ENCODE measurements around the gene PF4V1.

DNA sequence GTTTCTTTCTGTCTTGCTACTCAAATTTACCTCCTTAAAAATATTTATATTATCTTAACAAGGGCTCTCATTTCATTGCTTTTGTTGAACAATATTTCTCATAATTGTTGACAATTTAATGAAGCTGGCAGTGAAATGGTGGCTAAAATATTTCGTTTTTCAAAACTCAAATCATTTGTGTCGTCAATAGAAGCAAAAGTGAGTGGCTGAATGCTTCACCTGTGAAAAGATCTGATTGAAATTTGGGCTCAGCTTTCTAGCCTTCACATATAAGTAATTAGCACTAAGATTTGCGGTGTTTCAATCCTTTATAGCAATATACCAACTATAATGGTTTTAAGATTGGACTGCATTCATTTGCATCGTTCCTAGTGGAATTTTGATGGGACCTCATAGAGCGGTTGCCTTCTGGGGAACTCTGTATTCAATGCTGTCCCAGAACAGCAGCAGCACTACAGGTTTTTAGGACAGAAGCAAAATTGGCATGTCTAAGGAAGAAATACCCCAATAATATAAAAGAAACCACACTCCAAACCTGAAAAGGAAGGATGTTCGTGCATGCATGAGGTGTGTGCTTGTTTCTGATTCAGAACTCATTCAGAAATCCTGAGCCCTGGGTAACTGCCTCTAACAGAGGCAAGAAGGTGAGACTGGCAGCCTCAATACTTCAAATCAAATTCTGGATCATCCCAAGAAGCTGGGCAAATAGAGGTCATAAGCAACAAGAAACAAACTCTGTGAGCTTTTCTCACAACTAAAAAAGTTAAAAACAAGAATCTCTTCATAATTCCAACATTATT is 18.6 kb downstream of the PF4V1 start:
- TF ChIP-seq, protein P1, sequence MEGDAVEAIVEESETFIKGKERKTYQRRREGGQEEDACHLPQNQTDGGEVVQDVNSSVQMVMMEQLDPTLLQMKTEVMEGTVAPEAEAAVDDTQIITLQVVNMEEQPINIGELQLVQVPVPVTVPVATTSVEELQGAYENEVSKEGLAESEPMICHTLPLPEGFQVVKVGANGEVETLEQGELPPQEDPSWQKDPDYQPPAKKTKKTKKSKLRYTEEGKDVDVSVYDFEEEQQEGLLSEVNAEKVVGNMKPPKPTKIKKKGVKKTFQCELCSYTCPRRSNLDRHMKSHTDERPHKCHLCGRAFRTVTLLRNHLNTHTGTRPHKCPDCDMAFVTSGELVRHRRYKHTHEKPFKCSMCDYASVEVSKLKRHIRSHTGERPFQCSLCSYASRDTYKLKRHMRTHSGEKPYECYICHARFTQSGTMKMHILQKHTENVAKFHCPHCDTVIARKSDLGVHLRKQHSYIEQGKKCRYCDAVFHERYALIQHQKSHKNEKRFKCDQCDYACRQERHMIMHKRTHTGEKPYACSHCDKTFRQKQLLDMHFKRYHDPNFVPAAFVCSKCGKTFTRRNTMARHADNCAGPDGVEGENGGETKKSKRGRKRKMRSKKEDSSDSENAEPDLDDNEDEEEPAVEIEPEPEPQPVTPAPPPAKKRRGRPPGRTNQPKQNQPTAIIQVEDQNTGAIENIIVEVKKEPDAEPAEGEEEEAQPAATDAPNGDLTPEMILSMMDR (IDR thresholded peaks at IDR 0.05), result no peak
- no peak for TF ChIP-seq POLR2A (IDR thresholded peaks at IDR 0.05)

Measured in thyroid gland (tissue), 4 donors.